GM12875 (cell line): Measurements from ENCODE around the gene TEKT2.

ENCODE experiments used
- H3K4me3 ChIP-seq: one replicate; pipeline ENCODE4 v1.5.1; 2011; ENCODE audit warnings: low read depth, low read length, control low read depth
- TF ChIP-seq, protein P1 (sequence below): IDR thresholded peaks from 2 replicates; pipeline ENCODE4 v1.5.1; 2011; ENCODE audit warnings: low read depth, mild to moderate bottlenecking, control low read depth, inconsistent platforms, low read length, moderate library complexity, borderline replicate concordance; ENCODE audit not compliant: insufficient read depth

The TEKT2 gene

DNA sequence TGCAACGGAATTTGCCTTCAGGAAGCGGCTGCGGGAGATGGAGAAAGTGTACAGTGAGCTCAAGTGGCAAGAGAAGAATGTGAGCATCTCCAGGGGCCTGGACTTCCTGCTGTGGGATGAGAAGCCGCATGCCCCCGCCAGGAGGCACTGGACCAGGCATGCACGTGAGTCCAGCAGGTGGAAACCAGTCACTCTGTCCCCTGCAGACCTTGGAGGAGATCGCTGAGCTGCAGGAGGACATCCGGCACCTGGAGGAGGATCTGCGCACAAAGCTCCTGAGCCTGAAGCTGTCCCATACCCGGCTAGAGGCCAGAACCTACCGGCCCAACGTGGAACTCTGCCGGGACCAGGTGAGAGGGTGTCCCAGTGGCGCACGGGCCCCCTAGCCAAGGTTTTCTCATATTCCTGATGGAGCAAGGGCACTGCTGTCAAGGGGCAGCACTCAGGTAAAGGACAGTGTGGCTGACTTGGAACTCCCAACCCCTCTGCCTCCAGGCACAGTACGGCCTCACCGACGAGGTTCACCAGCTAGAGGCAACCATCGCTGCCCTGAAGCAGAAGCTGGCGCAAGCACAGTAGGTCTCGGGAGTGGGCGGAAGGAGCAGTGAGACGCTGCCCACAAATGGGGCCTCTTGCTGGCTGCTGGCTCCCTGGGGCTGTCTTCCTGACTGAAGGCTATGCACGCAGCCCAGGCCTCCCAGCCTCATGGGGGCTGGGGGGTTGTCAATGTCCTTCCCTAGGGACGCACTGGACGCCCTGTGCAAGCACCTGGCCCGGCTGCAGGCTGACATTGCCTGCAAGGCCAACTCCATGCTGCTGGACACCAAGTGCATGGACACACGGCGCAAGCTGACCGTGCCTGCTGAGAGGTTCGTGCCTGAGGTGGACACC, 3.6 kb downstream of the TEKT2 start:
- TF ChIP-seq, protein P1, sequence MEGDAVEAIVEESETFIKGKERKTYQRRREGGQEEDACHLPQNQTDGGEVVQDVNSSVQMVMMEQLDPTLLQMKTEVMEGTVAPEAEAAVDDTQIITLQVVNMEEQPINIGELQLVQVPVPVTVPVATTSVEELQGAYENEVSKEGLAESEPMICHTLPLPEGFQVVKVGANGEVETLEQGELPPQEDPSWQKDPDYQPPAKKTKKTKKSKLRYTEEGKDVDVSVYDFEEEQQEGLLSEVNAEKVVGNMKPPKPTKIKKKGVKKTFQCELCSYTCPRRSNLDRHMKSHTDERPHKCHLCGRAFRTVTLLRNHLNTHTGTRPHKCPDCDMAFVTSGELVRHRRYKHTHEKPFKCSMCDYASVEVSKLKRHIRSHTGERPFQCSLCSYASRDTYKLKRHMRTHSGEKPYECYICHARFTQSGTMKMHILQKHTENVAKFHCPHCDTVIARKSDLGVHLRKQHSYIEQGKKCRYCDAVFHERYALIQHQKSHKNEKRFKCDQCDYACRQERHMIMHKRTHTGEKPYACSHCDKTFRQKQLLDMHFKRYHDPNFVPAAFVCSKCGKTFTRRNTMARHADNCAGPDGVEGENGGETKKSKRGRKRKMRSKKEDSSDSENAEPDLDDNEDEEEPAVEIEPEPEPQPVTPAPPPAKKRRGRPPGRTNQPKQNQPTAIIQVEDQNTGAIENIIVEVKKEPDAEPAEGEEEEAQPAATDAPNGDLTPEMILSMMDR, result no peak
- H3K4me3 ChIP-seq, result no peak overlapping the region

GRCh38 chr1:36088265-36088576, 4.3 kb downstream of the TEKT2 start:
- peak overlapping the region; percentile 84 for H3K4me3 ChIP-seq
- TF ChIP-seq, protein P1, result no peak

DNA sequence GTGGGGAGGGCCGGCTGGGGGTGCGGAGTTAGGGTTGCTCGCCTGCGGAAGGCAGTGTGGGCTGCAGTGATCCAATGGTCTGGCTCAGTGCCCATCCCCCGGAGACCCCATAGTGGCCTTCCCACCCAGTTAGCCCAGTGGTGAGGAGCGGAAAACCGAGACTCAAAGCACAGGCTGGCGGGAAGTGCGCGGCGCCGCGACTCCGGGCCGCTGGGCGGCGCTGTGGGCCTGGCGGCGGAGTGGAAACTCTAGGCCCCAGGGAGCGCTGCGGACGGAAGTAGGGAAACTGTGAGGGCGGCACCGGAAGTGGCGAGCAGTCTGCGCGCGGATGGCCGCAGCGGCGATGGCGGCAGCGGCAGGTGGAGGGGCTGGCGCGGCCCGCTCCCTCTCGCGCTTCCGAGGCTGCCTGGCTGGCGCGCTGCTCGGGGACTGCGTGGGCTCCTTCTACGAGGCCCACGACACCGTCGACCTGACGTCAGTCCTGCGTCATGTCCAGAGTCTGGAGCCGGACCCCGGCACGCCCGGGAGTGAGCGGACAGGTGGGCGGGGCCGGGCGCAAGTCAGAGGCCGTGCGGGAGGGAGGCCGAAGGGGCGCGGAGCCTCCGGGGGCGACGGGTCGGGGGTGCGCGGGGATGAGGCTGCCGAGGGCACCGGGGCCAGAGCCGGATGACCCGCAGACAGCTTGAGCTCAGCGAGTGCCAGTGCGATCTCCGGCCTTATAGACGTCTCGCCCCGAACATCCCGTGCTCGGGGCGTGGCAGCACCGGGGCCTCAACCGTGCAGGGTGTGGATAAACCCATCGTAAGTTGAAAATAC, 4.9 kb downstream of the TEKT2 start, which contains the start of gene ADPRS:
ADPRS (plus strand) TSS at position 316 of the 816 bp plus-strand sequence; CDS start at position 329, 13 bp downstream.
- H3K4me3 ChIP-seq, result peak within 1 kb of the TSS; percentile 84
- TF ChIP-seq, protein P1, result peak; percentile 99

DNA sequence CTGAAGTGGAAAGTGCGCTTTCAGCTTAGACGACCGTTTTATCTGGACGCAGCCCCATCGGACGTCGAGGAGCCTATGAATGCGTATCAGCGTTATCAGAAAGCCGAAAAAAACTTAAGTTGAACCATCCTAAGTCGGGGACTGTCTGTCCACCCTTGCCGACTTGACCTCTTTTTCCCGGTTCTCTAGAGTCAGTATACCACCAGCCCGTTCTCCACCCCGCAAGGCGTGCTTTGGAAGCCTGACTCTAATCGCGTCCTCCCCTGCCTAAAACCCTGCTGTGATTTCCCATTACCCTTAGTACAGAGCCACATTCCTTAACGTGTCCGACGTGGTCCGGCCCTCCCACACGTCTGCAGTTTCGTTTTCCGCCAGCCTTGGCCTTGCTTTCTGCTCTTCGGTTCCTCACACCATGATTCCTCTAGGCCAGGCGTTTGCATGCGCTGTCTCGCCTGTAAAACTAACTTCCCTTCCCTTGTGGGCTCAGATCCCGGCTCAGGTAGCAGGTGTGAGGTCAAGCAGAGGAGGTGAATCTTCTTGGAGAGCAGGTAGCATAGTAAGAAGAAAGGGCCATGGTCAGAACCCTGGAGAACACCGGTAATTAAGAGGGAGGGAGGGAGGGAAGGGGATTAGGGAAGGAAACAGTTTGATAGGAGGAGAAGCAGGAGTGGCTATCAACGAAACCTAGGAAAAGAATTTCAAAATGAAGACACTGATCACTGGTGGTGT, 5.7 kb downstream of the TEKT2 start:
- TF ChIP-seq, protein P1, result no peak
- peak overlapping the region; percentile 84 for H3K4me3 ChIP-seq

DNA sequence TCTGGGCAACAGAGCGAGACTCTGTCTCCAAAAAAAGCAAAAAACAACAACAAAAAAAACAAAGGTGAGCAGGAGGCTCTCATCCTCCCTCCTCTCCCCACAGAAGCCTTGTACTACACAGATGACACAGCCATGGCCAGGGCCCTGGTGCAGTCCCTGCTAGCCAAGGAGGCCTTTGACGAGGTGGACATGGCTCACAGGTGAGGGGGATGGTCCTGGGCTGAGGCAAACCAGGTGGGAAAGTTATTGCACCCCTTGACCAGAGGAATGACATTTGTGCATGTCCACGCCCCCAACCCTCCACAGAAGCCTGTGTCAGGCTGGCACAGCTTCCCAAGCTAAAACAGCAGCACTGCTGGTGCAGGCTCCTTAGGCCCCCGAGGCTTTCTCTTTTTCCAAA, 7.2 kb downstream of the TEKT2 start:
- H3K4me3 ChIP-seq, result no peak overlapping the region
- TF ChIP-seq, protein P1, result no peak

DNA sequence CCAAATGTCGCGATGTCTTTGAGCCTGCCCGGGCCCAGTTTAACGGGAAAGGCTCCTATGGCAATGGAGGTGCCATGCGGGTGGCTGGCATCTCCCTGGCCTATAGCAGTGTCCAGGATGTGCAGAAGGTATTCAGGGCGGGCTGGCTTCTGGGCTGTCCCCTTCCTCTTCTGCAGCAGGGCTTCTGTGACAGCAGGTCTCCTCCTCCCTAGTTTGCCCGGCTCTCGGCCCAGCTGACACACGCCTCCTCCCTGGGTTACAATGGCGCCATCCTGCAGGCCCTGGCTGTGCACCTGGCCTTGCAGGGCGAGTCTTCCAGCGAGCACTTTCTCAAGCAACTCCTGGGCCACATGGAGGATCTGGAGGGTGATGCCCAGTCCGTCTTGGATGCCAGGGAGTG, 7.8 kb downstream of the TEKT2 start:
- TF ChIP-seq, protein P1, result no peak
- H3K4me3 ChIP-seq, result no peak overlapping the region
